Rectal smooth muscle tissue (tissue), 1 donor: ENCODE measurements around the gene UFD1.

ENCODE experiments used
- H3K27ac ChIP-seq: one replicate; pipeline ENCODE4 v1.7.0; 2013; ENCODE audit warnings: low read depth, low read length, inconsistent platforms
- H3K27me3 ChIP-seq: one replicate; pipeline ENCODE4 v1.7.0; 2013; ENCODE audit warnings: low read length; ENCODE audit not compliant: control insufficient read depth, insufficient read depth
- H3K36me3 ChIP-seq: one replicate; pipeline ENCODE4 v1.7.0; 2013; ENCODE audit warnings: low read length; ENCODE audit not compliant: control insufficient read depth, insufficient read depth
- H3K4me1 ChIP-seq: one replicate; pipeline ENCODE4 v1.7.0; 2013; ENCODE audit warnings: low read length; ENCODE audit not compliant: control insufficient read depth, insufficient read depth
- H3K4me3 ChIP-seq: one replicate; pipeline ENCODE4 v1.7.0; 2013; ENCODE audit warnings: low read length
- H3K9ac ChIP-seq: one replicate; pipeline ENCODE4 v1.7.0; 2013; ENCODE audit warnings: low read length

Gene UFD1

GRCh38 chr22:19470010-19470409 lies 9.0 kb downstream of the UFD1 start:
- Histone ChIP-seq H3K4me1 (no peaks in the 10 kb centered on the region), H3K4me3 (no peak overlapping the region), H3K9ac (no peak overlapping the region), H3K27ac (no peak overlapping the region), H3K36me3 (peaks cover 70% of the 10 kb centered on the region), H3K27me3 (no peaks in the 10 kb centered on the region)

GRCh38 chr22:19469421-19469820 lies 9.6 kb downstream of the UFD1 start:
- Histone ChIP-seq H3K27ac (no peak overlapping the region), H3K4me1 (no peaks in the 10 kb centered on the region), H3K4me3 (no peak overlapping the region), H3K27me3 (no peaks in the 10 kb centered on the region), H3K36me3 (peaks cover 72% of the 10 kb centered on the region), H3K9ac (no peak overlapping the region)

DNA sequence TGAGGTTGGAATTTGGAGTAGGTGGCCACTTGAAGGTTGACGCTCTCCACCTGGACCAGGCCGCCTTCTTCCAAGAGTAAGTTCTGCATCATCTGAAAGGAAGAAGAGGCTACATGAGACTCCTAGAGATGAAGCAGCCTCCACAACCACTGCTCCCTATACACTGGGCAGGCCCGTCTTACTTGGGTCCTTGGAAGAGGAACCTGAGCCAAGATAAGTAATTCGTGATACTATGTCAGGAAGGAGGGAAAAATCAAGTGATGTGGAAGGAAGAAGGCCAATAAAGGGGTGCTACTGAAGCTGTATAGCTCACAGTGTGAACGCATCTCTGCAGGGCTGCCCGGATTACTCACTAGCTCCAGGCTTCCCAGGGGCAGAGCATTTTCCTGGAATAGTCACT lies 11.1 kb downstream of the UFD1 start:
- Histone ChIP-seq H3K9ac (no peak overlapping the region), H3K36me3 (peaks cover 73% of the 10 kb centered on the region), H3K27ac (no peak overlapping the region)

DNA sequence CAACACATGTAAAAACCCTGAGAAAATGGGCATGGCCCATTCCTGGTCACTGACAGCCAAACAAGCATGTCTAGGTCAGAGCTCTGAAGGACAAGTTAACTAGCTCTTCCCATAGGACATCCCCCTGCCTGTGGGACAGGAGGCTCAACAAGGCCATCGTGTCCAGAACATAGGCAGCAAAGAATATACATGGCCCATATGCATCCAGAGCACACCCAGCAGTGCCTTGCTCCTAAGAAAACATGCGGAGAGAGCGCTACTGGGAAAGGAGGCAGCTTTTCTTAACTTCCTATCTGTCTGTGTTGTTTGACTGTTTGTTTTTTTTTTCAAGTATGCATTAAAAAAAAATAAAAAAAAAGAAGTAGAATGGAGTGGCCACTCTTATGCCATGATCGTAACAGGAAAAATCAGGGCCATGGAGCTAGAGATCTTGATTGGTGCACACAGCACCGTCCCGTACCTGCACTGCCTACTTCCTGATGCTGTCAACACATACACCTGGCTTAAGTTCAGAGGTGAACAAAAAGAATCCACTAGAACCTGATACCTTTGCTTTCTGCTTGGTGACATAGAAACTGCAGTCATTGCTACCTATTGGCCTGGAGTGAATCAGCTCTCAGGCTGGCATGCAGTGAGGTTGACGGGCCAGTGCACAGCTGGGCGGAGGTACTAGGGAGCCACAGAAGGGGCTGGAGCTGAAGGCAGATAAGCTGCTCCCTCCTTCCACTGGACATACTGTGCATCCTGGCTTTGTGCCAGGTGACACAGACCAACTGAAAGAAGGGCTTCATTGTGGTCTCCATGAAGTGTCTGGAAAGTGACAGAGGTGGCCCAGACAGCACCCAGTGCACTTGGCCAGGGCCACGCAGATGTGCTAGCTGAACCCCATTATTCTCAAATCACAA lies 11.9 kb downstream of the UFD1 start:
- Histone ChIP-seq H3K36me3 (peaks cover 67% of the 10 kb centered on the region), H3K4me3 (no peak overlapping the region), H3K27ac (no peak overlapping the region), H3K4me1 (no peaks in the 10 kb centered on the region), H3K27me3 (no peaks in the 10 kb centered on the region), H3K9ac (no peak overlapping the region)

More for the DNA sequence above, 11.1 kb downstream of the UFD1 start:
- Histone ChIP-seq H3K4me3 (no peak overlapping the region), H3K27me3 (no peaks in the 10 kb centered on the region), H3K4me1 (no peaks in the 10 kb centered on the region)

DNA sequence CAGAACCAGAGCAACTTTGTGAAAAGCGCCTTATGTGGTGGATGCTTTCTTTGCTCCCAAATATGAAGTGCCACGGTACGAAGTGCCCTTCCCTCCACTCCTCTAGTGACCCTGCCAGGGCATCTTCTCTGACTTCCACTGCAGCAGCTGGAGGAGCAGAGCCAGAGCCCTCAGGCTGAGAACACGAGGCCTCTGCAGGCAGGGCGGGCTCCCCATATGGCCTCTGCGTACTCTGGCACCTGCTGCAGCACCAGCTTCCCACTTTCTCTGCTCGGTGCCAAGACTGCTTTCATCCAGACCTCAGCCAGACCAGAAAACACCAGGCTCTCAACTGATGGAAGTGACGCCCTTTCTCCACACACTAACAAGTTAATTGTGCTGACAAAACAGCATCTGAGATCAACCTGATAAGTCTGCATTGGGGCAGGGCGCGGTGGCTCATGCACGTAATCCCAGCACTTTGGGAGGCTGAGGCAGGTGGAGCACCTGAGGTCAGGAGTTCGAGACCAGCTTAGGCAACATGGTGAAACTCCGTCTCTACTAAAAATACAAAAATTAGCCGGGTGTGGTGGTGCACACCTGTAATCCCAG lies 12.8 kb downstream of the UFD1 start:
- no peaks in the 10 kb centered on the region for H3K27me3 ChIP-seq
- no peak overlapping the region for H3K27ac ChIP-seq
- no peak overlapping the region for H3K4me3 ChIP-seq
- H3K36me3 ChIP-seq = peaks cover 61% of the 10 kb centered on the region
- no peak overlapping the region for H3K9ac ChIP-seq
- H3K4me1 ChIP-seq = no peaks in the 10 kb centered on the region

DNA sequence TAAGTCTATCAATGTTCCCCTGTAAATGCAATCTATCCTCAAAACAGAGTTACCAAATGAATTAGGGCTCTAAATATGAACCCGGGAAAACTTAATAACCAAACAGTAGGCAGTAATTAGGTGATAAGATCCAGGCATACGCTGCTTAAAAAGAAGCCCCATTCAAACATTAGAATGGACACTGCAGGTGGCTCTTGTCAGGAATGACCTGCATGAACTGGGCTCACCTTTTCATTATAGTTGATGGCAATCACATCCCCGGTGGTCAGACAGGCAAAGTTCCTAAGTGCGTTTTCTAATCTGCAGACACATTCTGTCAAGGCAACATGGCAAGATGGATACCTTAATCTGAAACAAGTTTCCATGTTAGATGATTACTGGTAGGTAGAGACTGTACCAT lies 14.0 kb downstream of the UFD1 start:
- H3K27ac ChIP-seq = no peak overlapping the region
- H3K4me3 ChIP-seq = no peak overlapping the region
- H3K36me3 ChIP-seq = peaks cover 55% of the 10 kb centered on the region
- no peak overlapping the region for H3K9ac ChIP-seq
- no peaks in the 10 kb centered on the region for H3K27me3 ChIP-seq
- H3K4me1 ChIP-seq = no peaks in the 10 kb centered on the region

- H3K27ac ChIP-seq = no peak overlapping the region
- H3K4me1 ChIP-seq = no peaks in the 10 kb centered on the region
- H3K9ac ChIP-seq = no peak overlapping the region
- H3K36me3 ChIP-seq = peaks cover 50% of the 10 kb centered on the region
- H3K4me3 ChIP-seq = no peak overlapping the region
- no peaks in the 10 kb centered on the region for H3K27me3 ChIP-seq
Measured at GRCh38 chr22:19464546-19464945, 14.4 kb downstream of the UFD1 start.

GRCh38 chr22:19463491-19464469 lies 15.2 kb downstream of the UFD1 start:
- no peak overlapping the region for H3K27ac ChIP-seq
- H3K36me3 ChIP-seq = peaks cover 43% of the 10 kb centered on the region
- H3K9ac ChIP-seq = no peak overlapping the region
- H3K4me3 ChIP-seq = no peak overlapping the region
- H3K4me1 ChIP-seq = no peaks in the 10 kb centered on the region
- no peaks in the 10 kb centered on the region for H3K27me3 ChIP-seq

DNA sequence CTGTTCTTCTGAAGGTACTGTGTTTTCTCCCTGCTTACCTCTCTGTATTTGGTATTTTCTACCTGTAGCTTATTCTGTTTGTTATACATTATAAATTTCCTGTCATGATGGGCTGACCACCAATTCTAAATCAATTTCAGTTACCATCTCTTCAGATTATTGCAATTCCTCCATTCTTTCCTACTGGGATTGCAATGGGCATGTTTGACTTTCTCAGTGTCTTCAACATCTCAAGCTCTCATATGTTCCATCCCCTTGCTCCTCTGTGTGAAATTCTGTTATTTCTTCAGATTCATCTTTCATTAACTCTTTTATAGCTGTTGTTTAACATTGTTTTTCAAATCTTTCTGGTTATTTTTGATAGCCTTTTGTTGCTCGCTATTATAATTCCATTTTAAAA lies 16.0 kb downstream of the UFD1 start:
- Histone ChIP-seq H3K4me1 (no peaks in the 10 kb centered on the region), H3K27ac (no peak overlapping the region), H3K9ac (no peak overlapping the region), H3K4me3 (no peak overlapping the region), H3K27me3 (no peaks in the 10 kb centered on the region), H3K36me3 (peaks cover 37% of the 10 kb centered on the region)

DNA sequence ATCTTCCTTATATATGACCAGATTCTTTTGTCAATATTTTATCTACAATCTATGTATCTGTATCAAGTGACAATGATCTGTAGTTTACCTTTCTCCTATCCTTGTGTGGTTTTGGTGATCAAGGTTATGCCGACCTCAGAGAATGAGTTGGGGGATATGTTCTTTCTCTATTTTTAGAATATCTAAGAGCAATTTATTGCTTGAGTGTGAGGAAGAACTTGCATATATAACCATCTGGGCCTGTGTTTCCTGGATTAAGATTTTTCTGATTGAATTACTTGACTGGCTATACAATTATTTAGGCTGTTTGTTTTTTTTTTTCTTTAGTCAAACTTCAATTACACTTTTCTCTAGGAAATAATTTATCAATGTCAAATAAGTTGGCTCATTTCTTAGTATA lies 17.5 kb downstream of the UFD1 start:
- Histone ChIP-seq H3K27ac (no peak overlapping the region), H3K27me3 (no peaks in the 10 kb centered on the region), H3K36me3 (peaks cover 27% of the 10 kb centered on the region), H3K4me1 (no peaks in the 10 kb centered on the region), H3K9ac (no peak overlapping the region), H3K4me3 (no peak overlapping the region)

DNA sequence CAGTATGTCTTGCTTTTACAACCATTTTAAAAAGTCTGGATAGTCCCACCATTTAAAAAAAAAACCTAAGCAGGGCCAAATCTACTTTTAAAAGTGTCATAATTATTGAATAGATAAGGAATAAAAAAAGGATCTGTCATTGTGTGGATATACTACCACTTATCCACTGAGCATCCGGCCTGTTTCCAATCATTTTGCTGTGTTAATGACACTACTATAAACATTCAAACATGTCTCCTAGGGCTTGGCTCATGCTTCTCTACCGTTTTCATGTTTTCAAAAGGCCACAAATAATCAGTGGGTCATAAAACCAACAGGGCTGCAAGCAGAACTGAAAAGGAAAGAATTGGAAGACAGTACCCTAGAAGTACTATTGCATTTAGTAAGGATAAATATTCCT lies 19.0 kb downstream of the UFD1 start:
- Histone ChIP-seq H3K36me3 (peaks cover 23% of the 10 kb centered on the region), H3K27ac (no peak overlapping the region), H3K4me3 (no peak overlapping the region), H3K27me3 (no peaks in the 10 kb centered on the region), H3K9ac (no peak overlapping the region), H3K4me1 (no peaks in the 10 kb centered on the region)

GRCh38 chr22:19457828-19458428 lies 21.1 kb downstream of the UFD1 start:
- Histone ChIP-seq H3K27ac (no peak overlapping the region), H3K27me3 (no peaks in the 10 kb centered on the region), H3K4me1 (no peaks in the 10 kb centered on the region), H3K36me3 (peaks cover 14% of the 10 kb centered on the region), H3K4me3 (no peak overlapping the region), H3K9ac (no peak overlapping the region)
